Mesenchymal stem cell (in vitro differentiated cells and primary cell): Measurements from ENCODE around the gene WDR62.

ENCODE experiments used
- DNase-seq: peaks from one replicate; pipeline ENCODE4 v3.0.0-alpha.2; 2013
- H2AFZ ChIP-seq: one replicate; pipeline ENCODE4 v1.6.1; 2013; ENCODE audit warnings: low read depth, mild to moderate bottlenecking, control low read depth, inconsistent platforms, low read length, moderate library complexity
- H2AK5ac ChIP-seq: 2 replicates; pipeline ENCODE4 v1.6.1; 2013; ENCODE audit warnings: low read length, moderate library complexity, mild to moderate bottlenecking, inconsistent platforms; ENCODE audit not compliant: severe bottlenecking
- H2BK120ac ChIP-seq: one replicate; pipeline ENCODE4 v1.6.1; 2013; ENCODE audit warnings: low read depth, mild to moderate bottlenecking, inconsistent platforms, low read length, moderate library complexity
- H2BK12ac ChIP-seq, 2 experiments: one replicate each; pipeline ENCODE4 v1.6.1; 2013; ENCODE audit warnings: inconsistent platforms in 2 of 2, low read length in 2 of 2, mild to moderate bottlenecking in 2 of 2, moderate library complexity in 2 of 2, control low read depth in 1 of 2
- H2BK15ac ChIP-seq: one replicate; pipeline ENCODE4 v1.6.1; 2013; ENCODE audit warnings: mild to moderate bottlenecking, low read depth, inconsistent platforms; ENCODE audit not compliant: poor library complexity, severe bottlenecking
- H2BK5ac ChIP-seq: 2 replicates; pipeline ENCODE4 v1.6.1; 2013; ENCODE audit warnings: low read depth, mild to moderate bottlenecking, low read length, control low read depth, inconsistent platforms; ENCODE audit not compliant: poor library complexity, severe bottlenecking
- H3K14ac ChIP-seq, 2 experiments: one replicate each; pipeline ENCODE4 v1.6.1; 2013; ENCODE audit warnings: inconsistent platforms in 2 of 2, low read length in 2 of 2, control low read depth in 1 of 2, mild to moderate bottlenecking in 1 of 2, moderate library complexity in 1 of 2
- H3K18ac ChIP-seq, 2 experiments: one replicate each; pipeline ENCODE4 v1.6.1; 2013; ENCODE audit warnings: inconsistent platforms in 2 of 2, low read length in 2 of 2, control low read depth in 1 of 2, low read depth in 1 of 2, mild to moderate bottlenecking in 1 of 2
- H3K23ac ChIP-seq, 2 experiments: one replicate each; pipeline ENCODE4 v1.6.1; 2013; ENCODE audit warnings: inconsistent platforms in 2 of 2, low read length in 2 of 2, mild to moderate bottlenecking in 2 of 2, moderate library complexity in 2 of 2, control low read depth in 1 of 2
- H3K27ac ChIP-seq: 2 replicates; pipeline ENCODE4 v1.5.1; 2013; ENCODE audit warnings: mild to moderate bottlenecking, moderate library complexity, low read length, control low read depth, inconsistent platforms; ENCODE audit not compliant: poor library complexity, severe bottlenecking
- H3K27me3 ChIP-seq, 2 experiments: 2 replicates each; pipeline versions ENCODE4 v1.6.1 to v1.7.0; 2013; ENCODE audit warnings: low read length in 2 of 2, mild to moderate bottlenecking in 2 of 2, moderate library complexity in 2 of 2, control low read depth in 1 of 2, inconsistent platforms in 1 of 2; ENCODE audit not compliant: control insufficient read depth in 1 of 2, insufficient read depth in 1 of 2
- H3K36me3 ChIP-seq, 2 experiments: 2 replicates each; pipeline versions ENCODE4 v1.6.1 to v1.7.0; 2013; ENCODE audit warnings: low read length in 2 of 2, control low read depth in 1 of 2, inconsistent platforms in 1 of 2, low read depth in 1 of 2, mild to moderate bottlenecking in 1 of 2; ENCODE audit not compliant: insufficient read depth in 2 of 2, control insufficient read depth in 1 of 2
- H3K4ac ChIP-seq, 2 experiments: one replicate each; pipeline ENCODE4 v1.6.1; 2013; ENCODE audit warnings: inconsistent platforms in 2 of 2, low read length in 2 of 2, mild to moderate bottlenecking in 2 of 2, moderate library complexity in 2 of 2, control low read depth in 1 of 2, low read depth in 1 of 2
- H3K4me1 ChIP-seq: 2 replicates; pipeline ENCODE4 v1.6.1; 2013; ENCODE audit warnings: low read depth, low read length, control low read depth; ENCODE audit not compliant: control insufficient read depth, insufficient read depth
- H3K4me2 ChIP-seq: 2 replicates; pipeline ENCODE4 v1.6.1; 2013; ENCODE audit warnings: low read length, mild to moderate bottlenecking, inconsistent platforms; ENCODE audit not compliant: poor library complexity, severe bottlenecking
- H3K4me3 ChIP-seq, 2 experiments: 2 replicates each; pipeline versions ENCODE4 v1.5.1 to v1.7.0; 2013; ENCODE audit warnings: low read length in 2 of 2, mild to moderate bottlenecking in 2 of 2, control low read depth in 1 of 2, low read depth in 1 of 2; ENCODE audit not compliant: insufficient read depth in 1 of 2
- H3K79me1 ChIP-seq: replicated peaks from 2 replicates; pipeline ENCODE4 v1.6.1; 2013; ENCODE audit warnings: mild to moderate bottlenecking, control low read depth, low read length, inconsistent platforms; ENCODE audit not compliant: poor library complexity, severe bottlenecking
- H3K9ac ChIP-seq: 2 replicates; pipeline ENCODE4 v1.7.0; 2013; ENCODE audit warnings: mild to moderate bottlenecking, low read length, moderate library complexity
- H3K9me3 ChIP-seq: 2 replicates; pipeline ENCODE4 v1.7.0; 2013; ENCODE audit warnings: mild to moderate bottlenecking, low read length; ENCODE audit not compliant: control insufficient read depth
- H4K8ac ChIP-seq: one replicate; pipeline ENCODE4 v1.6.1; 2013; ENCODE audit warnings: inconsistent platforms, mild to moderate bottlenecking, low read length, moderate library complexity
- H4K91ac ChIP-seq: one replicate; pipeline ENCODE4 v1.6.1; 2013; ENCODE audit warnings: mild to moderate bottlenecking, low read length, inconsistent platforms
- WGBS: methylation state at CpG from one replicate; pipeline ENCODE4 v1.1.7; 2013; ENCODE audit warnings: mixed read lengths; 5-methylcytosine and 5-hydroxymethylcytosine counted together

WDR62 gene

GRCh38 chr19:36112678-36113077, 58.0 kb downstream of the WDR62 start:
- Histone ChIP-seq H3K79me1 (peaks cover 22% of the 10 kb centered on the region), H2AK5ac (no peak overlapping the region), H3K36me3 (peaks cover 31 to 32% of the 10 kb centered on the region in 2 experiments), H2BK5ac (no peak overlapping the region), H3K9ac (no peak overlapping the region), H2BK120ac (no peak overlapping the region), H4K91ac (peak overlapping the region; percentile 54), H2BK15ac (no peak overlapping the region), H3K4me2 (no peak overlapping the region), H3K27ac (no peak overlapping the region), H3K4ac (no peak overlapping the region), H3K9me3 (no peaks in the 10 kb centered on the region), H2AFZ (no peak overlapping the region), H3K18ac (no peak overlapping the region), H3K23ac (no peak overlapping the region), H3K4me1 (peaks cover 21% of the 10 kb centered on the region), H3K4me3 (no peak overlapping the region), H3K14ac (no peak overlapping the region), H2BK12ac (no peak overlapping the region), H3K27me3 (no peaks in the 10 kb centered on the region), H4K8ac (no peak overlapping the region)
- WGBS = 95% methylated on average over 10 of the region's 10 CpGs
- DNase-seq = no peak

- no peak overlapping the region for H2AFZ ChIP-seq
- H2BK5ac ChIP-seq = no peak overlapping the region
- no peak overlapping the region for H4K91ac ChIP-seq
- peak overlapping the region; percentile 69 for H3K4me2 ChIP-seq
- no peak overlapping the region for H3K4ac ChIP-seq
- H3K27me3 ChIP-seq = no peaks in the 10 kb centered on the region
- 95% methylated on average over 34 of the region's 34 CpGs for WGBS
- no peak overlapping the region for H2BK120ac ChIP-seq
- no peak overlapping the region for H3K23ac ChIP-seq
- no peak for DNase-seq
- peak overlapping the region in 1 of 2 experiments; percentile 18 for H2BK12ac ChIP-seq
- peak overlapping the region; percentile 23 to 99 for H3K4me3 ChIP-seq
- H2BK15ac ChIP-seq = no peak overlapping the region
- no peak overlapping the region for H4K8ac ChIP-seq
- H3K36me3 ChIP-seq = peaks cover 32 to 36% of the 10 kb centered on the region in 2 experiments
- no peak overlapping the region for H3K27ac ChIP-seq
- no peaks in the 10 kb centered on the region for H3K9me3 ChIP-seq
- H3K14ac ChIP-seq = no peak overlapping the region
- no peak overlapping the region for H2AK5ac ChIP-seq
- no peak overlapping the region for H3K18ac ChIP-seq
- peaks cover 26% of the 10 kb centered on the region for H3K79me1 ChIP-seq
- peaks cover 21% of the 10 kb centered on the region for H3K4me1 ChIP-seq
- H3K9ac ChIP-seq = peak overlapping the region; percentile 95
Observed at GRCh38 chr19:36113425-36113824, 58.7 kb downstream of the WDR62 start.

- Histone ChIP-seq H2BK12ac (peak overlapping the region in 1 of 2 experiments; percentile 42), H3K9ac (peak overlapping the region; percentile 95), H3K27me3 (no peaks in the 10 kb centered on the region), H3K4me3 (peak overlapping the region; percentile 74 to 99), H3K23ac (peak overlapping the region in 1 of 2 experiments; percentile 57), H2BK15ac (peak overlapping the region; percentile 60), H3K9me3 (no peaks in the 10 kb centered on the region), H3K4ac (peak overlapping the region; percentile 74 to 86), H3K18ac (peak overlapping the region; percentile 23 to 89), H3K27ac (peak overlapping the region; percentile 69), H2BK5ac (peak overlapping the region; percentile 53), H2AFZ (peak overlapping the region; percentile 90), H3K4me2 (peak overlapping the region; percentile 69), H3K14ac (peak overlapping the region in 1 of 2 experiments; percentile 2), H4K91ac (peak overlapping the region; percentile 9), H4K8ac (peak overlapping the region; percentile 84), H2AK5ac (no peak overlapping the region), H3K79me1 (peaks cover 32% of the 10 kb centered on the region), H3K4me1 (peaks cover 21% of the 10 kb centered on the region), H3K36me3 (peaks cover 36 to 43% of the 10 kb centered on the region in 2 experiments), H2BK120ac (peak overlapping the region; percentile 42)
- WGBS = 14% methylated on average over 37 of the region's 48 CpGs
- peak; percentile 71 for DNase-seq
Observed at GRCh38 chr19:36113894-36114720, 59.4 kb downstream of the WDR62 start.

- H2BK5ac ChIP-seq = peak within 1 kb of the TSS; percentile 53
- H3K36me3 ChIP-seq = peaks cover 42 to 51% of the 10 kb centered on the region in 2 experiments
- peaks cover 36% of the 10 kb centered on the region for H3K79me1 ChIP-seq
- H3K4me2 ChIP-seq = peak within 1 kb of the TSS; percentile 80
- peak within 1 kb of the TSS; percentile 23 to 93 for H3K18ac ChIP-seq
- peak within 1 kb of the TSS; percentile 34 to 45 for H2BK12ac ChIP-seq
- peak within 1 kb of the TSS; percentile 60 for H2BK15ac ChIP-seq
- WGBS = under 1% methylated on average over 60 of the region's 60 CpGs
- peak within 1 kb of the TSS; percentile 89 for H3K27ac ChIP-seq
- no peaks in the 10 kb centered on the region for H3K27me3 ChIP-seq
- H2AFZ ChIP-seq = peak within 1 kb of the TSS; percentile 90
- H3K9ac ChIP-seq = peak within 1 kb of the TSS; percentile 95
- peak; percentile 100 for DNase-seq
- H4K91ac ChIP-seq = peak within 1 kb of the TSS; percentile 95
- H3K9me3 ChIP-seq = no peaks in the 10 kb centered on the region
- H2AK5ac ChIP-seq = no peak within 1 kb of the TSS
- peak within 1 kb of the TSS in 1 of 2 experiments; percentile 90 for H3K14ac ChIP-seq
- H2BK120ac ChIP-seq = peak within 1 kb of the TSS; percentile 42
- H4K8ac ChIP-seq = peak within 1 kb of the TSS; percentile 84
- peak within 1 kb of the TSS; percentile 74 to 86 for H3K4ac ChIP-seq
- H3K4me3 ChIP-seq = peak within 1 kb of the TSS; percentile 83 to 99
- H3K23ac ChIP-seq = peak within 1 kb of the TSS in 1 of 2 experiments; percentile 57
- peaks cover 24% of the 10 kb centered on the region for H3K4me1 ChIP-seq
Observed at GRCh38 chr19:36114721-36115452, 60.2 kb downstream of the WDR62 start, which contains the start of gene POLR2I. TSS of gene POLR2I (minus strand) at chr19:36114875. CDS start at chr19:36114856, 19 bp downstream.
